Upper lobe of left lung (tissue), 6 donors: Measurements from ENCODE around the gene LECT2. TPM values are rescaled to one million over a fixed set of nuclear protein-coding genes. Genes with fewer than 3 reads are reported as not detected.

Experiments
- ATAC-seq, 2 donors: fragments of 200-7000 bp; cut with Tn5 transposase; one replicate each; pipeline ENCODE4 v1.9.1; 2022; ENCODE audit warnings: mild to moderate bottlenecking in 2 of 2, moderate library complexity in 2 of 2; ENCODE audit not compliant: low FRiP score in 2 of 2
- DNase-seq, 2 donors: peaks; one replicate each; pipeline ENCODE4 v3.0.0-alpha.2; 2019 to 2020
- H3K27ac ChIP-seq, 4 donors: fragments of 200-600 bp; sonication (generic); one replicate each; pipeline ENCODE4 v1.5.1; 2016 to 2019
- H3K27me3 ChIP-seq, 4 donors: fragments of 200-600 bp; sonication (generic); one replicate each; pipeline ENCODE4 v1.5.1; 2017 to 2019
- H3K36me3 ChIP-seq, 4 donors: fragments of 200-600 bp; sonication (generic); one replicate each; pipeline ENCODE4 v1.5.1; 2016 to 2019
- H3K4me1 ChIP-seq, 4 donors: fragments of 200-600 bp; sonication (generic); one replicate each; pipeline ENCODE4 v1.5.1; 2018 to 2019
- H3K4me3 ChIP-seq, 4 donors: fragments of 200-600 bp; sonication (generic); one replicate each; pipeline ENCODE4 v1.5.1; 2017 to 2019; ENCODE audit warnings: mild to moderate bottlenecking in 2 of 4, moderate library complexity in 1 of 4
- H3K9me3 ChIP-seq, 4 donors: fragments of 200-600 bp; sonication (generic); one replicate each; pipeline ENCODE4 v1.5.1; 2018 to 2019
- CTCF ChIP-seq, 6 experiments: fragments of 450-650 bp in 4 of 6; fragments of 200-600 bp in 2 of 6; sonication (generic) in 2 of 6; IDR thresholded peaks; one replicate each; pipeline ENCODE4 v1.5.1; 2016 to 2019; ENCODE audit warnings: antibody characterized with exemption in 6 of 6
- EP300 ChIP-seq, 4 donors: sonication (generic); formaldehyde crosslinking; IDR thresholded peaks; one replicate each; pipeline ENCODE4 v1.5.1; 2017; ENCODE audit warnings: antibody characterized with exemption in 4 of 4, control low read depth in 2 of 4
- POLR2A ChIP-seq, 4 donors: fragments of 450-650 bp; IDR thresholded peaks; one replicate each; pipeline ENCODE4 v1.5.1; 2016 to 2017; ENCODE audit warnings: antibody characterized with exemption in 4 of 4, mild to moderate bottlenecking in 2 of 4
- POLR2AphosphoS5 ChIP-seq, 2 donors: sonication (generic); formaldehyde crosslinking; IDR thresholded peaks; one replicate each; pipeline ENCODE4 v1.5.1; 2017; ENCODE audit warnings: antibody characterized with exemption in 2 of 2
- WGBS, 2 donors: methylation state at CpG; one replicate each; pipeline ENCODE4 v1.1.5; 2017 to 2018; 5-methylcytosine and 5-hydroxymethylcytosine counted together
- total RNA-seq, 6 donors: library from RNA; depleted of rRNA in 4 of 6; stranded (reverse); fragments of >200 nt in 4 of 6; gene quantifications; one replicate each; pipeline versions ENCODE4 v1.1.0 to v1.2.1, GENCODE V29; 2016 to 2021
- donor health status: DM: no; HTN: no; CAD: no; lungs with moderate emphysema.
- donor health status: DM: no; HTN: yes; CAD: no; lungs with severe emphysema.

Gene LECT2
- total RNA-seq, 6 donors from 2014 or later: not detected

- Histone ChIP-seq H3K4me3 (no peak overlapping the region), H3K36me3 (no peaks in the 10 kb centered on the region), H3K27me3 (no peaks in the 10 kb centered on the region), H3K27ac (no peak overlapping the region), H3K9me3 (no peaks in the 10 kb centered on the region), H3K4me1 (no peaks in the 10 kb centered on the region)
- no peak for TF ChIP-seq EP300 (IDR thresholded peaks at IDR 0.05)
- no peak for TF ChIP-seq POLR2AphosphoS5 (IDR thresholded peaks at IDR 0.05)
- no peak for TF ChIP-seq CTCF (IDR thresholded peaks at IDR 0.05)
- TF ChIP-seq POLR2A (IDR thresholded peaks at IDR 0.05): no peak
- WGBS, 2 donors: 65 to 67% methylated on average over 4 of the region's 4 CpGs
- no peak for ATAC-seq
- no peak for DNase-seq
Observed at GRCh38 chr5:135951257-135951656, 3.5 kb downstream of the LECT2 start.

GRCh38 chr5:135950611-135951010 is 4.2 kb downstream of the LECT2 start:
- no peak for TF ChIP-seq POLR2AphosphoS5 (IDR thresholded peaks at IDR 0.05)
- TF ChIP-seq POLR2A (IDR thresholded peaks at IDR 0.05): no peak
- no peak for TF ChIP-seq CTCF (IDR thresholded peaks at IDR 0.05)
- no peak for TF ChIP-seq EP300 (IDR thresholded peaks at IDR 0.05)
- DNase-seq (no peak), ATAC-seq (no peak)
- Histone ChIP-seq H3K27me3 (no peaks in the 10 kb centered on the region), H3K4me1 (no peaks in the 10 kb centered on the region), H3K27ac (no peak overlapping the region), H3K36me3 (no peaks in the 10 kb centered on the region), H3K9me3 (no peaks in the 10 kb centered on the region), H3K4me3 (no peak overlapping the region)
- WGBS, 2 donors: 46 to 48% methylated on average over 3 of the region's 3 CpGs

- ATAC-seq (peak in 1 of 2 donors; percentile 78), DNase-seq (peak in 1 of 2 donors; percentile 37)
- Histone ChIP-seq H3K27me3 (no peaks in the 10 kb centered on the region), H3K9me3 (no peaks in the 10 kb centered on the region), H3K4me3 (no peak overlapping the region), H3K4me1 (no peaks in the 10 kb centered on the region), H3K27ac (no peak overlapping the region), H3K36me3 (no peaks in the 10 kb centered on the region)
- TF ChIP-seq CTCF (IDR thresholded peaks at IDR 0.05) (peak; percentile 58 to 84 (median 68)), EP300 (IDR thresholded peaks at IDR 0.05) (no peak)
- 0% methylated on average over 3 of the region's 3 CpGs for WGBS, 2 donors
Observed at GRCh38 chr5:135944967-135945560, 9.7 kb downstream of the LECT2 start.

GRCh38 chr5:135944564-135944963 is 10.2 kb downstream of the LECT2 start:
- no peak for DNase-seq
- no peak for ATAC-seq
- Histone ChIP-seq H3K4me3 (no peak overlapping the region), H3K36me3 (no peaks in the 10 kb centered on the region), H3K9me3 (no peaks in the 10 kb centered on the region), H3K27me3 (no peaks in the 10 kb centered on the region), H3K27ac (no peak overlapping the region), H3K4me1 (no peaks in the 10 kb centered on the region)
- TF ChIP-seq CTCF (IDR thresholded peaks at IDR 0.05) (no peak), POLR2AphosphoS5 (IDR thresholded peaks at IDR 0.05) (no peak), POLR2A (IDR thresholded peaks at IDR 0.05) (no peak), EP300 (IDR thresholded peaks at IDR 0.05) (no peak)

- Histone ChIP-seq H3K4me3 (no peak overlapping the region), H3K27me3 (no peaks in the 10 kb centered on the region), H3K36me3 (no peaks in the 10 kb centered on the region), H3K9me3 (no peaks in the 10 kb centered on the region), H3K27ac (no peak overlapping the region), H3K4me1 (no peaks in the 10 kb centered on the region)
- TF ChIP-seq EP300 (IDR thresholded peaks at IDR 0.05) (no peak), POLR2A (IDR thresholded peaks at IDR 0.05) (no peak), CTCF (IDR thresholded peaks at IDR 0.05) (no peak), POLR2AphosphoS5 (IDR thresholded peaks at IDR 0.05) (no peak)
- ATAC-seq: no peak
- 73 to 78% methylated on average over 3 of the region's 3 CpGs for WGBS, 2 donors
- no peak for DNase-seq
Observed at GRCh38 chr5:135942202-135942771, 12.5 kb downstream of the LECT2 start.
